SH-SY5Y (cell line): ENCODE data around the gene ELOVL1.

Source experiments
- GATA2 ChIP-seq: IDR thresholded peaks from 2 replicates; pipeline ENCODE4 v1.6.1; 2011; ENCODE audit warnings: mild to moderate bottlenecking, low read depth, low read length
- GATA3 ChIP-seq: IDR thresholded peaks from 2 replicates; pipeline ENCODE4 v1.6.1; 2011; ENCODE audit warnings: low read depth, mild to moderate bottlenecking, low read length, moderate library complexity

ELOVL1 gene

GRCh38 chr1:43367904-43368645 lies at the start of gene ELOVL1:
Gene ELOVL1, minus strand, starts transcription at chr1:43368011. Its CDS starts 2,402 bp downstream, at chr1:43365609.
- TF ChIP-seq GATA2 (no peak), GATA3 (no peak)

- TF ChIP-seq GATA2 (no peak), GATA3 (no peak)
Observed at GRCh38 chr1:43415901-43416300, 48.1 kb upstream of the ELOVL1 start.

GRCh38 chr1:43414634-43415223 lies 46.9 kb upstream of the ELOVL1 start:
- TF ChIP-seq GATA3 = no peak
- no peak for TF ChIP-seq GATA2

- no peak for TF ChIP-seq GATA2
- no peak for TF ChIP-seq GATA3
Observed at GRCh38 chr1:43410571-43410970, 42.8 kb upstream of the ELOVL1 start.

GRCh38 chr1:43405876-43406234 lies 38.0 kb upstream of the ELOVL1 start:
- no peak for TF ChIP-seq GATA2
- TF ChIP-seq GATA3 = no peak

- TF ChIP-seq GATA3 (no peak), GATA2 (no peak)
Observed at GRCh38 chr1:43405219-43405875, 37.5 kb upstream of the ELOVL1 start.

- no peak for TF ChIP-seq GATA2
- TF ChIP-seq GATA3 = no peak
Observed at GRCh38 chr1:43404353-43404752, 36.5 kb upstream of the ELOVL1 start.

GRCh38 chr1:43402089-43402865 lies 34.5 kb upstream of the ELOVL1 start:
- TF ChIP-seq GATA2 = peak; percentile 39; the same call in 1 of the 2 replicates
- TF ChIP-seq GATA3 = no peak

GRCh38 chr1:43398227-43398626 lies 30.4 kb upstream of the ELOVL1 start:
- TF ChIP-seq GATA3 (no peak), GATA2 (no peak)

- no peak for TF ChIP-seq GATA3
- TF ChIP-seq GATA2 = no peak
Observed at GRCh38 chr1:43396059-43396458, 28.2 kb upstream of the ELOVL1 start.

GRCh38 chr1:43395523-43395922 lies 27.7 kb upstream of the ELOVL1 start:
- TF ChIP-seq GATA2 (no peak), GATA3 (no peak)

GRCh38 chr1:43392702-43393101 lies 24.9 kb upstream of the ELOVL1 start:
- no peak for TF ChIP-seq GATA2
- no peak for TF ChIP-seq GATA3

GRCh38 chr1:43389326-43390313 lies 21.8 kb upstream of the ELOVL1 start, which contains the start of the genes MED8 and SZT2:
Gene MED8, minus strand, starts transcription at chr1:43389800. Its CDS starts 36 bp downstream, at chr1:43389764.
Gene SZT2, plus strand, starts transcription at chr1:43389899. Its CDS starts 70 bp downstream, at chr1:43389969.
- TF ChIP-seq GATA3 (no peak), GATA2 (no peak)

GRCh38 chr1:43388613-43389012 lies 20.8 kb upstream of the ELOVL1 start:
- no peak for TF ChIP-seq GATA2
- no peak for TF ChIP-seq GATA3
